ENCODE results near the gene STX11.
"Not testable (repeated sequence)": the region's sequence is repeated elsewhere in the genome, so short reads cannot be mapped to it uniquely, and the experiment has no call there.

The STX11 gene

GRCh38 chr6:144174006-144174405, 23.7 kb downstream of the STX11 start:
- DNase-seq (ENCODE audit: low read depth in 2 of 2): no peak

DNA sequence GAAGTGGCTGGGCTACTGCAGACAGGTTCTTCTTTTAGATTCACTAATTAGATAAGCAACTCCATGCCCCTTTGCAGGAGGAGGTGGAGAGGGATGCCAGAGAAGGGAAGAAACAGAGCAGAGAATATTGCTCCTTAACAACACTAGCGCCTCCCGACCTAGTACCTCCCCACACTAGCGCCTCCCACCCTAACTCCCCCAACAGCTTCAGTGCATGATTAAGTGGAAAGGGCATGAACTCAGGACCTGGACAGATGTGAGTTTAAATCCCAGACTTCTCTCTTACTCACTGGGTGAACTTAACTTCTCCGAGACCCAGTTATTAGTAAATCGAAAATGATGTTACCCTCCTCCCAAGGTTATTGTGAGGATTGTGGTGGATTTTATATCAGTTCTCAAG, 25.7 kb downstream of the STX11 start:
- DNase-seq (ENCODE audit: low read depth in 2 of 2): no peak

DNA sequence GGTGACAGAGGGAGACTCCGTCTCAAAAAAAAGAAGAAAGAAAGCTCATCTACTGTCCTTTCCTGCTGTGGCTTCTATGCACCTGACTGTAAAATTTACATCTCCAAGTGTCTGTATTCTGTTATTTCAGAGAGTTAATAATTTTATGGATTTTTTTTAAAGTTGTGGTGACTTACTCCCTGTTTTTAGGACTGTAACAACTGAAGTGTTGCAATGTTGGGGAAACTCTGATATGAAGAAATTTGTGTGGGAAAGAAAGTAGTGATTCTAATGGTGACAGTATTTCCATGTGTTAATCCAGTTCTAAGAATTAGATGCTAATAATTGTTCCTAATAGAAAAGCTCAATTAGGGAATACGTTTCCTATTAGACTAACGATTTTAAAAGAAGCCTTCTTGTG, 27.4 kb downstream of the STX11 start:
- no peak for DNase-seq (ENCODE audit: low read depth in 2 of 2)

DNA sequence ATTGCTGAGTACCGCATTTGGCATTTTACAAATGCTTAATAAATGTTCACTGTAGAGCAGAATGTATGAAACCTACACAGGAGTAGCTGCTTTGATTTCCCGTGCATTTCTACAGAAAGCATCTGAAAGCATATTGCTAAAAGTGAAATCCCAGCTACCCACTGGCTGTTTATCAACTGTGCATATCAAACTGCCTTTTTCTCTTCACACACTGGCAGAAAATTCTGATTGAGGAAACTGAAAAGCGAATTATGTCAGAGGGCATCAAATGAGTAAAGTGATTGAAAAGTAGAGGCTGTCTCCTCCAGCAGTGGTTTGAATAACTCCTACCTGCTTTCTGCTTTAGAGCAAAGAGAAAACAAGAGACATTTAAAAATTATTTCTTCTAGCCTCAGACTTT, 28.0 kb downstream of the STX11 start:
- no peak for DNase-seq (ENCODE audit: low read depth in 2 of 2)

- DNase-seq (ENCODE audit: low read depth in 2 of 2): no peak
Measured at GRCh38 chr6:144179237-144179636, 28.9 kb downstream of the STX11 start.

GRCh38 chr6:144179828-144180227, 29.5 kb downstream of the STX11 start:
- DNase-seq (ENCODE audit: low read depth in 2 of 2): no peak

GRCh38 chr6:144180354-144180753, 30.0 kb downstream of the STX11 start:
- DNase-seq (ENCODE audit: low read depth in 2 of 2): not testable (repeated sequence)

GRCh38 chr6:144181639-144182038, 31.3 kb downstream of the STX11 start:
- DNase-seq (ENCODE audit: low read depth in 2 of 2): no peak

- DNase-seq (ENCODE audit: low read depth in 2 of 2): not testable (repeated sequence)
Measured at GRCh38 chr6:144184186-144184585, 33.9 kb downstream of the STX11 start.

GRCh38 chr6:144185133-144185836, 35.0 kb downstream of the STX11 start:
- no peak for DNase-seq (ENCODE audit: low read depth in 2 of 2)

DNA sequence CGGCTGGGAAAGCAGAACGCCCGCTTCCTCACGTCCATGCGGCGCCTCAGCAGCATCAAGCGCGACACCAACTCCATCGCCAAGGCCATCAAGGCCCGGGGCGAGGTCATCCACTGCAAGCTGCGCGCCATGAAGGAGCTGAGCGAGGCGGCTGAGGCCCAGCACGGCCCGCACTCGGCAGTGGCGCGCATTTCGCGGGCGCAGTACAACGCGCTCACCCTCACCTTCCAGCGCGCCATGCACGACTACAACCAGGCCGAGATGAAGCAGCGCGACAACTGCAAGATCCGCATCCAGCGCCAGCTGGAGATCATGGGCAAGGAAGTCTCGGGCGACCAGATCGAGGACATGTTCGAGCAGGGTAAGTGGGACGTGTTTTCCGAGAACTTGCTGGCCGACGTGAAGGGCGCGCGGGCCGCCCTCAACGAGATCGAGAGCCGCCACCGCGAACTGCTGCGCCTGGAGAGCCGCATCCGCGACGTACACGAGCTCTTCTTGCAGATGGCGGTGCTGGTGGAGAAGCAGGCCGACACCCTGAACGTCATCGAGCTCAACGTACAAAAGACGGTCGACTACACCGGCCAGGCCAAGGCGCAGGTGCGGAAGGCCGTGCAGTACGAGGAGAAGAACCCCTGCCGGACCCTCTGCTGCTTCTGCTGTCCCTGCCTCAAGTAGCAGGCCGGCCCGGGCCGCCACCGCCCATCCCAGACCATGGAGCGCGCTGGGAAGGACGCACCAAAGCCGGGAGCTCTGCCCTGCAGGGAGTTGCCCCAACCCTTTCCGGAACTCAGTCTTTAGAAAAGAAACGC, 36.7 kb downstream of the STX11 start:
- DNase-seq (ENCODE audit: low read depth in 2 of 2): no peak

- DNase-seq (ENCODE audit: low read depth in 2 of 2): no peak
Measured at GRCh38 chr6:144189351-144189750, 39.0 kb downstream of the STX11 start.

- no peak for DNase-seq (ENCODE audit: low read depth in 2 of 2)
Measured at GRCh38 chr6:144190080-144190479, 39.8 kb downstream of the STX11 start.

DNA sequence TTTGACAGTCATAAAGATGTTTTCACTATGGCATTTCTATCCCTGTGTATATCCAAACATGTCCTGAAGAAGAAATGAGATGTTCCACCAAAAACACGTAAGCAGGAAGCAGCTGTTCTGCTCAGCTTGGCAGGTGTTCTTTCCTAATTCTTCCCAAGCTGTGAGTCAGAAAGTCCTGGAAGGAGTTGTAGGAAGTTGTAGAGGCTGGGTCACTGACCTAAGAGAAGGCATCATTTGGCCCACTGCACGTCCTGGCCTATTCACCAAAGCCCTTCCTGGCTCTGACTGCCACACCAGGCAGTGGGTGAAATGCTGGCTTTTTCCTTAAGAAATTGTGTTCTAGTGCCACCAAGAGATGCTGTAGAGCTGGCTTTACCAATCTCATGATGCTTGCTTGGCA, 40.3 kb downstream of the STX11 start:
- no peak for DNase-seq (ENCODE audit: low read depth in 2 of 2)

DNA sequence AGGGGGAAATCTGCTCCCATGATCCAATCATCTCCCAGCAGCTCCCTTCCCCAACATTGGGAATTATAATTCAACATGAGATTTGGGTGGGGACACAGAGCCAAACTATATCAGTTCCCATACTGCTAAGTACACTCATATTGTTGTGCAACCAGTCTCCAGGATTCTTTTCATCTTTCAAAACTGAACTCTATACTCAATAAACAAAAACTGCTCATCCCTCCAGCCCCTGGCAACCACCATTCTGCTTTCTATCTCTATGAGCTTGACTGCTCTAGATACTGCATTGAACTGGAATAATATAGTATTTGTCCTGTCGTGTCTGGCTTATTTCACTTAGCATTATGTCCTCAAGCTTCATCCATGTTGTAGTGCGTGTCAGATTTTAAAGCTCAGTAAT, 42.9 kb downstream of the STX11 start:
- no peak for DNase-seq (ENCODE audit: low read depth in 2 of 2)

DNA sequence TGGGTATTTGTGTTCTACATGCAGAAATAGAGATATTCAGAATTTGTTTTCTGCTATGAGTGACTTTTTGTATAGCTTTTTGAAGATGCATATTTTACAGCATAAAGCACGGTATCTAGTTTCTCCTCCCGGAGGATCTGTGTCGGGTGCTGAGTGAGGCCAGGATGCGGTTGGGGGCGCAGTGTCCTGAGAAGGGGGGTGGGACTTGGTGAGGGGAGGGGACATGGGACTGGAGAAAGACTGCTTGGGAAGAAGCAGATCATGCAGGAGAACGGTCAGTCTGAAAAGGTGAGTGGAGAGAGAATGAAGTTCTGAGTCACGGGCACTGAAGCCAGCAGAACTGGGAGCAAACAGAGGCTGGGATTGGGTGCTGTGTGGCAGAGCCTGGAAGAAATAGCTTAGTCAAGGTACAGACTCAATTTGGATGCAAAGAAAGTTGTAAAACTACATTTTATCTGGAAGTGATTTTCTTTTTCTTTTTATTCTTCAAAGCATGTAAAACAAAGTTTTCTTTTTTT, 44.0 kb downstream of the STX11 start:
- no peak for DNase-seq (ENCODE audit: low read depth in 2 of 2)

GRCh38 chr6:144195671-144196270, 45.5 kb downstream of the STX11 start:
- no peak for DNase-seq (ENCODE audit: low read depth in 2 of 2)

DNA sequence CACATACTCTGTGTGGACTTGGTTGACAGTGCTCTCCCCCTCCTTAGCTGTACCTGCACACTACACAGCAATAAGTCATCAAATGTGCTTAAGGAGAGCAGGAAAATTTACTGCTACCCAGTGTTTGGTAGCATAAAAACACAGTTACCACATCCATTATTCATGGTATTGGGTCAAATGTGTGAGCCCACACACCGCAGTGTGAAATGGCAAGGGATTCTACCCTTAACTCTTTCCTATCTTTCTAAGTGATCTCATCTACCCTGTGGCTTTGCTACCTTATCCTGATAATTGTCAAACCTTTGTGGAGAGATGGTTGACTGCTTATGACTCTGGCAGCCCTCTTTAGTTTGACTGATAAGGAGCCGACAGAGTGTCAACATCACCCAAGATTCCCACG, 47.6 kb downstream of the STX11 start:
- DNase-seq (ENCODE audit: low read depth in 2 of 2): no peak

DNA sequence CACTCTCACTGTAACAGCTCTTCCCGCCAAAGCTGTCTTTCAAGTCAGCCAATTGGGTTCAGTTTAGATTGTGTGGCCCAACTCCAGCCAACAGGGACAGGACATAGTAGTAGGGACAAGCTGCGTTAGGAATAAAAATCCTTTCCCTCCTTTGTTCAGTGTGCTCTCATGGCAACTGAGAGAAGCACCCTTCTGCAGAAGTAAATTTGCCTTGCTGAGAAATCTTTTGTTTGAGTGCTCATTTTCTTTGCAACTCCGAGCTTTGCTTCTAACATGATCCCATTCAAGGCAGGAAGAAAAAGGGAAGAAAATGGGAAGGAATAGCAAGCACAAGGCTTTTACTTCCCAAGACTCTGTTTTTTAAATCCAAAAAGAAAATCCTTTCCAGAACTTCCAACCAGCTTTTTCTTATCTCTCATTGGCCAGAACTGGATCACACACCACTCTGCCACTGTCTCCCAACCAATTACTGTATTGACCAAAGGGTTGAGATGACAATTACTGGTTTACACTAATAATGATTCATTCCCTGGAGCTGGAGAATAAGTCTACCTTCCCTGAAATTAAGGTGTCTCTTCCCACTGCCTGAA, 52.7 kb downstream of the STX11 start:
- DNase-seq (ENCODE audit: low read depth in 2 of 2): no peak

GRCh38 chr6:144211160-144211559, 60.8 kb downstream of the STX11 start:
- DNase-seq (ENCODE audit: low read depth in 2 of 2): no peak

GRCh38 chr6:144213315-144213714, 63.0 kb downstream of the STX11 start:
- DNase-seq (ENCODE audit: low read depth in 2 of 2): no peak

GRCh38 chr6:144214029-144214428, 63.7 kb downstream of the STX11 start:
- DNase-seq (ENCODE audit: low read depth in 2 of 2): no peak

All from stimulated activated CD4-positive, alpha-beta T cell treated with anti-CD3 and anti-CD28 coated beads, Interleukin-4, amount 100 ng/mL, for 48 hours (primary cell).